Placental pericyte (primary cell): ENCODE measurements around the gene BRS3. TPM values are rescaled to one million over a fixed set of nuclear protein-coding genes. Genes with fewer than 3 reads are reported as not detected.

Experiments used
- total RNA-seq: library from RNA; depleted of rRNA; stranded (reverse); fragments of >200 nt; gene quantifications from 2 replicates; pipeline ENCODE4 v1.2.3, GENCODE V29; 2012

BRS3 gene
- not detected in 2 replicates for total RNA-seq

DNA sequence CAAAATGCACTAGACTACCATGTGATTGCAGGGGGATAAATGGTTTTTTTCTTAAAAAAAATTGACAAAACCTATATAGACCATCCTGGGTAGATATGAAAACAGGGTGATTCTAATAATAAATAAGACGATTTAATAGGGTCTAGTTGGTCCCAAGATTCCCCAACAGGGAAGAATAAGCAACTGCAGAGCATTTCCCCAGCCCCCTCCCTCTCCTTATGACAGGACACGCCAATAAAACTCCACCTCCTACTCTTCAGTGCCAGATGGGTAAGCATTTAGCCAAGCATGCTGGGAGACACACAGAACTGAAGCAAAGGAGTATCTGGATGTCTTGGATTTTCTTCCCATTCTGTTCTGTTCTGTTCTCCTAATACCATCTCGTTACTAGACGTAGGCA lies at the start of gene BRS3:
TSS of gene BRS3 (plus strand) at position 301 of the 400 bp plus-strand sequence. CDS start 168 bp downstream, outside the sequence.

DNA sequence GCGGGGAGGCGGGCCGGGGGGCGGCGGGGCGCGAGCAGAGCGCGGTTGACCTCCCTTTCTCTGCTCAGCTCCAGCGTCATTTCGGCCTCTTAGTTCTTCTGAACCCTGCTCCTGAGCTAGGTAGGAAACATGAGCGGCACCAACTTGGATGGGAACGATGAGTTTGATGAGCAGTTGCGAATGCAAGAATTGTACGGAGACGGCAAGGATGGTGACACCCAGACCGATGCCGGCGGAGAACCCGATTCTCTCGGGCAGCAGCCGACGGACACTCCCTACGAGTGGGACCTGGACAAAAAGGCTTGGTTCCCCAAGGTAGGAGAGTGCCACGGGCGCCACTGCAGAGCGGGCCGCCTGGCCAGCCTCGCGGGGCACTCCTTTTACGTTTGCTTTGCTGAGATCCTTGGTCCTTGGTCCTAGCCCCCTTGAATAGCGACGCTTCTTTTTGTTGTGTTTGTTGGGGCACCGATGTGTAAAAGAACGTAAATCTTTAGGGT lies 9.9 kb downstream of the BRS3 start, which contains the start of gene HTATSF1:
TSS of gene HTATSF1 (plus strand) at position 37 of the 497 bp plus-strand sequence. CDS start at position 130, 93 bp downstream.

DNA sequence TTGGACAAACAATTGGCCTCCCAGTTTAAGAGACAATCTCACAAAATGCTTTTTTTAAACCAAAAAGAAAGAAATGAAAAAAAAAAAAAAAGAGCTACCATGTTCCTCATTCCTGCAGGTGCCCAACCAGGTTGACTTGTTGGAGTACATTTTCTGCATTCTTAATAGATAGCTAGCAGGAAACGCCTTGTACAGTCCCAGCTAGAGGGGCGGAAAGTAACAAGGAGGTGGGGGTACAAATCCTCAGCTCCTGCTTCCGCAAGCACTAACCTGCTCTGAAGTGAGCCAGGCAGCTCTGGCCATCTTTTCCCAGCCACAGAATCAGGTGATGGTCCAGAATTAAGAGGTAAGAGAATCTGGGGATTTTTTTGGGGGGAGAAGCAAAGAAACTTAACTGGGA lies 44.2 kb downstream of the BRS3 start, which contains the start of gene VGLL1:
TSS of gene VGLL1 (plus strand) at position 265 of the 400 bp plus-strand sequence. CDS start 3,806 bp downstream, outside the sequence.

Other genes with a start within 250 kb of the BRS3 start
- 11.2 and 15.0 TPM in 2 replicates for gene MAP7D3, start 236.5 kb upstream of the BRS3 start, total RNA-seq
- gene ADGRG4, start 187.0 kb upstream of the BRS3 start, total RNA-seq, result not detected in 2 replicates
- gene HTATSF1, start 9.6 kb downstream of the BRS3 start, total RNA-seq, result 22.1 and 36.8 TPM in 2 replicates
- not detected in 2 replicates for gene VGLL1, start 44.3 kb downstream of the BRS3 start, total RNA-seq
- gene CD40LG, start 160.2 kb downstream of the BRS3 start, total RNA-seq, result not detected in 2 replicates